Gastroesophageal sphincter (tissue), 3 donors: Measurements from ENCODE around the gene BCL11A.

ENCODE experiments used
- POLR2A ChIP-seq, 2 donors: fragments of 450-650 bp; IDR thresholded peaks; one replicate each; pipeline ENCODE4 v1.6.1; 2017; ENCODE audit warnings: antibody characterized with exemption in 2 of 2, mild to moderate bottlenecking in 2 of 2, moderate library complexity in 1 of 2
- POLR2AphosphoS5 ChIP-seq: sonication (generic); formaldehyde crosslinking; IDR thresholded peaks from one replicate; pipeline ENCODE4 v1.6.1; 2017; ENCODE audit warnings: antibody characterized with exemption
- TF ChIP-seq, protein P1 (sequence below), 4 experiments: fragments of 200-600 bp in 2 of 4; fragments of 450-650 bp in 2 of 4; sonication (generic) in 1 of 4; IDR thresholded peaks; one replicate each; pipeline ENCODE4 v1.5.1; 2017 to 2019; ENCODE audit warnings: antibody characterized with exemption in 4 of 4, mild to moderate bottlenecking in 2 of 4, moderate library complexity in 2 of 4

DNA sequence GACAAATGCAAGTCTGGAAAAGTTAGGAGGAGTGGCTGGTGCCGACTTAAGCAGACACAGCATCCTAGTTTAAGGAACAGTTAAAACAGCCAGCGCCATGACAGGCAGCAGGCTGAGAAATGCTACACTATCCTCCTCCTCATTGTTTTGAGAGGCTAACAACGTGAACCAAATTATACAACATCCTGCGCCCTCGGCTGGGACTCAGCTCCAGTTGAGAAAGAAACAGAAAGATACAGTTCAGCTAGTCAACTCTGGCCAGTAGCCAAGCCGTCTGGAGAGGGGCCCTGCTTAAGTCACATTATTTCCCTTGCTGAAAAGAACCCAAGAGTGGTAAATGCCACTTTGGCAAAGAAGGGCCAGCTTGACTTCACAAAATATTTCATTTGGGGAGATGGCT is 90.2 kb downstream of the BCL11A start:
- TF ChIP-seq, protein P1, sequence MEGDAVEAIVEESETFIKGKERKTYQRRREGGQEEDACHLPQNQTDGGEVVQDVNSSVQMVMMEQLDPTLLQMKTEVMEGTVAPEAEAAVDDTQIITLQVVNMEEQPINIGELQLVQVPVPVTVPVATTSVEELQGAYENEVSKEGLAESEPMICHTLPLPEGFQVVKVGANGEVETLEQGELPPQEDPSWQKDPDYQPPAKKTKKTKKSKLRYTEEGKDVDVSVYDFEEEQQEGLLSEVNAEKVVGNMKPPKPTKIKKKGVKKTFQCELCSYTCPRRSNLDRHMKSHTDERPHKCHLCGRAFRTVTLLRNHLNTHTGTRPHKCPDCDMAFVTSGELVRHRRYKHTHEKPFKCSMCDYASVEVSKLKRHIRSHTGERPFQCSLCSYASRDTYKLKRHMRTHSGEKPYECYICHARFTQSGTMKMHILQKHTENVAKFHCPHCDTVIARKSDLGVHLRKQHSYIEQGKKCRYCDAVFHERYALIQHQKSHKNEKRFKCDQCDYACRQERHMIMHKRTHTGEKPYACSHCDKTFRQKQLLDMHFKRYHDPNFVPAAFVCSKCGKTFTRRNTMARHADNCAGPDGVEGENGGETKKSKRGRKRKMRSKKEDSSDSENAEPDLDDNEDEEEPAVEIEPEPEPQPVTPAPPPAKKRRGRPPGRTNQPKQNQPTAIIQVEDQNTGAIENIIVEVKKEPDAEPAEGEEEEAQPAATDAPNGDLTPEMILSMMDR (IDR thresholded peaks at IDR 0.05) = no peak
- TF ChIP-seq POLR2A (IDR thresholded peaks at IDR 0.05) = no peak
- no peak for TF ChIP-seq POLR2AphosphoS5
